CMK (cell line): Measurements from ENCODE around the gene RRN3.
"Not testable (repeated sequence)": the region's sequence is repeated elsewhere in the genome, so short reads cannot be mapped to it uniquely, and the experiment has no call there.

Source experiments
- DNase-seq: peaks from one replicate; pipeline ENCODE4 v3.0.0-alpha.2; 2010; ENCODE audit warnings: low read depth

Gene RRN3

DNA sequence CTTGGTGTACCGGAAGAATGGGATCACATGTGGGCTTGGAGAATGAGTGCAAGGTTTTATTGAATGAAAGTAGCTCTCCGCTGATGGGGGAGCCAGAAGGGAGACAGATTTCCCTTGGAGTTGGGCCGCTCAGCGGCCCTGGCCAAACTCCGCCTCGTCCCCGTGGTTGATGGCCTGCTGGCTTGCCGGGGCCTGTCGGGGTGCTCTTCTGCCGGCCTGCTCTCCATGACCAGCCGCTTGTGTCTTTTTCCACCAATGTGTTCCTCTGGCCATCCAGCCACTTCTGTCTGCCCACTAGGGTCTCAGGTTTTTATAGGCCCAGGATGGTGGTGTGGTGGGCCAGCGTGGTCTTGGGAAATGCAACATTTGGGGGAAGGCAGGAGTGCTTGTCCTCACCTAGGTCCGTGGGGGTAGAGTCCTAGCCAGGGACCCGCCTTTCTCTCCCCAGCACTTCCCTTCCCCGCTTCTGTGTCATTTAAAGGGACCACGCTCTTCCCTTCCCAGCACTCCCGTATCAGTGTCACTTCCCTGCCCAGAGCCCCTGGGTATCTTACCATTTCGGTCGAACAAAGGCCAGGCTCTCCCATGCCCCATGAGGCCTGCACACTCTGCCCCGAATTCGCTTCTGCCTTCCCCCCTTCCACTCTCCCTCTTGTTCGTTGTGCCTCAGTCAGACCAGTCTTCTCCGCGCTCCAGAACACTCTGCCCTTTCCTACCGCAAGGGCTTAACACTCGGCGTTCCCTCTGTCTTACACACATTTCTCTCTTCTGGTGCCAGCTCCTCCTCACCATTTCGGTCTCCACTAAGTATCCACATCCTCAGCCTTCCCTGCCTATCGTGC is 66.3 kb downstream of the RRN3 start:
- DNase-seq, result not testable (repeated sequence)

DNA sequence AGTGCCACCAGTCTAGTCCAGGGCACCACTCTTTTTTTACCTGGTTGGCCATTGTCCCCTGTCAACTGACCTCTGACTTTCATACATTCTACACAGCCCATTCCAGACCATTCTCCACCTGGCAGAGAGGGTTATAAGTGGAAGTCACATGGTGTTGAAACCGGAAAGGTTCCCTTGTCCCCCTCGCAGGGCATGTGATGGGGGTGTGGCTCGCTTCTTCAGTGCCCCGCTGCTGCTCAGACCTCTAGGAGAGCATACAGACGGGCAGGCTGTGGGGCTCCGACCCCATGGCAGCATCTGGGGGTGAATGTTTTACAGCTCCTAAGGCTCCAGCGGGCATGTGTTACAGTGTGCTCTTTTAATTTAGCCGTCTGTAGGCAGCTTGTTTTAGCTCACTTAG is 67.0 kb downstream of the RRN3 start:
- DNase-seq, result not testable (repeated sequence)

DNA sequence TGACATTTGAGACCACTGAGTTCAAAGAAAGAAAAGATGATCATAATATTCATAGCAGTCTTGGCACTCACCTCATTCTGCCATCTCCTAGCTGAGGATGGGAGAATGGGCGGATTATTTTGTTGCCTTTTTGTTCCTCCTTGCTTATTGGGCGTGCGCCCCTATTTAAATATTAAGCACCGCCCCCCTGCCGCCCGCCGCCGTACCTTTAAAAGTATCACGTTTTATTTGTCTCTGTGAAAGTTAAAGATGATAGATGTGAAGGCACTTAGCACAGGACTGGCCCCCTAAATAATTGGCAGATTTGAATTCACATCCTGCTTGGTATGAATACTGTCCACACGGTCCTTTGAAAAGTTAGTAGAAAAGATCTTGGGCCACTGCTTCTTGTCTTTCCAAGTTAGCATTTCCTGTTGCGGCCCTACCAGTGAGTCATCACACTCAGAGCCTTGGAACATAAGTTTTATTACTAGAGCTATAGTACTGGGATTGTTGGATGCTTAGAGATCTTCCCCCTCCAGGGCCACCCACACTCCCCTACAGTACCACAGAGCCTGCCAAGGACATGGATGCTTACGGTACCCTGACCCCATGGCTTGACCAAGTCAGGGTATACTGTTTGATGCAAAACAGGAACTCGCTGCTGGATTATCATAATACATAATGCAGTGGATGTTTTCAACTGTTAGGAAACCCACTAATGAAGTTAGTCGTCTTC is 68.7 kb downstream of the RRN3 start:
- DNase-seq, result not testable (repeated sequence)

DNA sequence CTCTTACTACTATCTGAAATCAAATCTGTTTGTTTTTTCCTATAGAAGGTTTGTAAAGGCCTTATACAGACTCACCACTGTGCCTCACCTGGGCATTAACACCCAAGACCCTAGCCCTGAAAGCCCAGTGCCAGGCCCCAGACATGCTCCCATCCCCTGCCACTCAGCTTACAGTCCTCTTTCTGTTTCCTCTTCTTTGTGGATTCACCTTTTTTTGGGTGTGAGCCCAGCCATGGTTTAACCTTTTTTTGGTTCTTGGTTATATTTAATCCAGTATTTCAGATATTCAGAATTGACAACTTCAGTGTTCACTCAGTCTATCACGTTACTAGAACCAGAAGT is 69.2 kb downstream of the RRN3 start:
- not testable (repeated sequence) for DNase-seq

DNA sequence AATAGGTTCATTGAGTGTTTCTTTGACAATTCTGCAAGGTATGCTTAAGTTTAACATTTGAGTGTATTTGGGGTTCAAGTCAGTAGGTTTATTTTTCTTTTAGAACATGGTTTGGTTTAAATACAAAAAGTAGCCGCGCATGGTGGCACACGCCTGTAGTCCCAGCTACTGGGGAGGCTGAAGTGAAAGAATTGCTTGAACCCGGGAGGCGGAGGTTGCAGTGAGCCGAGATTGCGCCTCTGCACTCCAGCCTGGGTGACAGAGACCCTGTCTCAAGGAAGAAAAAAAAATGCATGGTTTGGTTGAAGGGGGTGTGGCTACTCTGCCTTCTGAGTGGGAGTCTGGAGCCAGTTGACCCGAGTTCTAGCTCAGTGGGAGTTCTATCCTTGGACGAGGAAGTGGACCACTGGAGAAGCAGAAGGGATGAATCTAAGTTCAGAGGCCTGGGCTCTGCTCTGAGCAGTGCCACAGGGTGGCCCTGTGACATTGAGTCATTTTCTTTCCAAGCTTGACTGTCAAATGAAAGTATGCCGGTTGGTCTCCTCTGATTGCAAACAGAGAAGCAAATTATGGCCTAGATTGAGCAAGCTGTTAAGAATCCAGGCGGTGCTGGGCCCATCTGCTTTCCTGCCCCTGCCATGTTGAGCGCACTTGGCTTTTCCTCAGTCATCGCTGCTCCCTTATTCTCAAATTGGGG is 70.5 kb downstream of the RRN3 start:
- not testable (repeated sequence) for DNase-seq

DNA sequence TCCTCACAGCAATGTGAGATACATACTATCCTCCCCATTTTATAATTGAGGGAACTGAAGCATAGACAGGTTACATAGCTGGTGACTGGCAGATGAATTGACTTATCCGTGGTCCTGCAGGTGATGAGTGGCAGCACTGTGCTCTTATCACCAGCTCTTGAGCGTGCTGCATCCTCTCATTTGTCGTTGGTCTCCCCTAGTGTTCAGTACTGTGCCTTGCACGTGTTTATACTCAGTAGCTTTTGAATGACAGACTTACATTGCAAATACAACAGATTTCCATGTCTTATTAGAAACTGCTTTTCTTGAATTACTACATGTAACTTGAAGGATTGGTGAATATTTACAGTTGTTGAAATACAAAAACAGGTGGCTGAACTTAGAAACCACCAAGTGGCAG is 71.9 kb downstream of the RRN3 start:
- not testable (repeated sequence) for DNase-seq

DNA sequence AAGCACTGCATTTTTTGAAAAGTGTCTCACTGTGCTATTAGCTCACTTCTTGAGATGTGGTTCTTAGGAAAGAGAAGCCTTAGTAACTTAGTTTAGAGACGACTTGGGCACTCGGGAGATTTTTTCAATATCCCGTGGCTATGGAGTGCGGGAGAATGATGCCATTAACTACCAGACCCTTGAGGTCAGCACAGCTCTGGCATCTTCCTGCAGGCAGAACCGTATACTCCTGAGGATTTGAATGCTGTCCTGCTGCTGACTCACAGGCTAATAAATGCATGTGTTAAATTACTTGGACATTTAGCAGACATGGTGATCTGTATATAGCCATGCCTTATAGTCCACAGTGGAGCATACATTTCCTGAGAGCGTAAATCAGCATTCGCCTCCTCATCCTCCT is 72.6 kb downstream of the RRN3 start:
- DNase-seq, result not testable (repeated sequence)

DNA sequence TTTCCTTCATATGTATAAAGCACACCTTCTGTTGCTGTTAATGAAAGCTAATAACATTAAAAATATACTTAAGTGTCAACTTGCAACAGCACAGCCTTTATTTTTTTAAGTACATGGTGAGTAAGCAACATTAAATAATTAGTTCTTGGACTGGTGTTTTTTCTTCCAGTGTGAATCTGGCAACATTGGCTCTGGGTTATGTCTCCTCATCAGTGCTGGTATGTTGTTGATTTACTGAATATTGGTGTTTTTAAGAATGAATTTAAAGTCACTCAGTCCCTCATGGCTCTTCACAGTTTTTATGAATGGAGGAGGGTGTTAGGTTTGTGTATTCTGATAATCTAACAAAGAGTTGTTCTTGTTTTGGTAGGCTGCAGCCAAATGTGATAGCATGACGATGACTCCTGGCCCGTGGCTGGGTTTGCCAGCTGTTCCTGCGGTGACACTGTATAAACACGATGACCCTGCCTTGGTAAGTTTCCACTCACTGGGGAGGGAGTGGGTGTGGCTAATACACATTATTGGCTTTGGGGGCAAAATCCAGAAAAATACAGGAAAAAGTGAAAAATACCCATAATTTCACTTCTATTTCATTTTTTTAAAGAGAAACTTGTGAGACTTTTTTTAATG is 77.0 kb downstream of the RRN3 start:
- not testable (repeated sequence) for DNase-seq

DNA sequence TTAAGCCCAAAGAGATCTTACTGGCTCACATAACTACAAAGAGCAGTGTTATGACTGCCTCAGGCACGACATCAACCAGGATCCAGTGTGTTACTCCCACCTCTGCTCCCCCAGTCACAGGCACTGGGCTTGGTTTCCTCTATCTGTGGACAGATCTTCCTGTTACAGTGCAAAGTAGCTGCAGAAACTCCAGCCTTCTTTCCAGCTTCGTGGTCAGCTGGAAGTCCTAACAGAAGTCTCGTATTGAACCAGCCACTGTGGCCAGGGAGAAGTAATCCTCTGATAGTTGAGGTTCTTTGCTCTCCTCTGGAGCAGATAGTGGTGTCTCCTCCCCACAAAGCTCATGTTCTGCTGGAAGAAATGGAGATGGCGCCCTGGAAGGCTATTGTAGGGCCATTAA is 77.7 kb downstream of the RRN3 start:
- peak; percentile 59 for DNase-seq

DNA sequence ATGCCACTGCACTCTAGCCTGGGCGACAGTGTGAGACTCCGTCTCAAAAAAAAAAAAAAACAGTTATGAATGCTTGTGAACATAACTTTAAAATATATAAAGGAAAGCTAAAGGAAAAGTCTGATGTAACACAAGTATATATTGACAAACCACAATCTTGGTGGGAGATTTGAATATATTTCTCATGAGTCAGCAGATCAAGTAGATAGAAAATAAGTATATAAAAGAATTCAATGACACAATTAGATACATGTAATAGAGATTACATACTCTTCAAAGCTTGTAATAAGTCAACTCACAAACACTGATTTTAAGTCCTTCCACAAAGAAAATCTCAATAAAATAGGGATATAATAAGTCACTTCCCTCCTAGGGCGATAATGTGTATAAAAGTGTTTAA is 78.4 kb downstream of the RRN3 start:
- DNase-seq, result not testable (repeated sequence)

DNA sequence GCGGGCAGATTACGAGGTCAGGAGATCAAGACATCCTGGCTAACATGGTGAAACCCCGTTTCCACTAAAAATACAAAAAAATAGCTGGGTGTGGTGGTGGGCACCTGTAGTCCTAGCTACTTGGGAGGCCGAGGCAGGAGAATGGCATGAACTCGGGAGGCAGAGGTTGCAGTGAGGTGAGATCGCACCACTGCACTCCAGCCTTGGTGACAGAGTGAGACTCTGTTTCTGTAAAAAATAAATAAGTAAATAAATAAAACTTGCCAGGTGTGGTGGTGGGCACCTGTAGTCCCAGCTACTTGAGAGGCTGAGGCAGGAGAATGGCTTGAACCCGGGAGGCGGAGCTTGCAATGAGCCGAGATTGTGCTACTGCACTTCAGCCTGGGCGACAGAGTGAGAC is 81.1 kb downstream of the RRN3 start:
- not testable (repeated sequence) for DNase-seq
